Measurements from ENCODE around the gene SEMA5A. TPM values are rescaled to one million over a fixed set of nuclear protein-coding genes. Genes with fewer than 3 reads are reported as not detected.

SEMA5A gene
- polyA plus RNA-seq, 1 donor from 2014 or later, result 3.2 TPM

GRCh38 chr5:9374025-9374424 is 171.8 kb downstream of the SEMA5A start:
- Histone ChIP-seq H3K4me3 (ENCODE audit: low read length) (no peak overlapping the region), H3K79me2 (replicated peaks; ENCODE audit: insufficient read depth, low read length) (no peaks in the 10 kb centered on the region), H2AFZ (ENCODE audit: low read depth, low read length) (no peak overlapping the region), H4K20me1 (ENCODE audit: insufficient read depth) (no peaks in the 10 kb centered on the region), H3K9me3 (ENCODE audit: low read length) (no peaks in the 10 kb centered on the region), H3K9ac (ENCODE audit: low read length) (no peak overlapping the region), H3K4me2 (ENCODE audit: low read length) (no peak overlapping the region), H3K36me3 (ENCODE audit: insufficient read depth, low read length) (no peaks in the 10 kb centered on the region), H3F3A (ENCODE audit: insufficient read depth, low read length, poor library complexity, severe bottlenecking) (no peaks in the 10 kb centered on the region), H3K27me3 (ENCODE audit: insufficient read depth, low read depth, low read length) (no peaks in the 10 kb centered on the region), H3K27ac (ENCODE audit: low read length) (no peak overlapping the region), H3K9me2 (ENCODE audit: insufficient read depth, low read length) (no peaks in the 10 kb centered on the region)
- TF ChIP-seq POLR2AphosphoS5 (IDR thresholded peaks at IDR 0.05) (no peak), REST (IDR thresholded peaks at IDR 0.05; ENCODE audit: borderline replicate concordance) (no peak)

GRCh38 chr5:9373571-9373970 is 172.3 kb downstream of the SEMA5A start:
- H3K4me3 ChIP-seq (ENCODE audit: low read length), result no peak overlapping the region
- TF ChIP-seq EZH2 (IDR thresholded peaks at IDR 0.05; ENCODE audit: borderline replicate concordance, insufficient read depth, low read length, poor library complexity, severe bottlenecking) (no peak), RAD21 (conservative IDR thresholded peaks at IDR 0.05) (no peak), TAF1 (IDR thresholded peaks at IDR 0.05; ENCODE audit: low read depth) (no peak), MXI1 (conservative IDR thresholded peaks at IDR 0.05; ENCODE audit: poor library complexity, severe bottlenecking) (no peak), CTCF (IDR thresholded peaks at IDR 0.05; ENCODE audit: poor library complexity, severe bottlenecking) (no peak), SMC3 (conservative IDR thresholded peaks at IDR 0.05; ENCODE audit: poor library complexity) (no peak), EP300 (conservative IDR thresholded peaks at IDR 0.05; ENCODE audit: poor library complexity, severe bottlenecking) (no peak), POLR2AphosphoS5 (IDR thresholded peaks at IDR 0.05) (no peak), REST (IDR thresholded peaks at IDR 0.05; ENCODE audit: borderline replicate concordance) (no peak)
- no peak overlapping the region for H3K4me2 ChIP-seq (ENCODE audit: low read length)
- no peaks in the 10 kb centered on the region for H3K36me3 ChIP-seq (ENCODE audit: insufficient read depth, low read length)
- H4K20me1 ChIP-seq (ENCODE audit: insufficient read depth), result no peaks in the 10 kb centered on the region
- no peak overlapping the region for H3K27ac ChIP-seq (ENCODE audit: low read length)
- no peak overlapping the region for H2AFZ ChIP-seq (ENCODE audit: low read depth, low read length)
- no peaks in the 10 kb centered on the region for H3K27me3 ChIP-seq (ENCODE audit: insufficient read depth, low read depth, low read length)
- H3K79me2 ChIP-seq (replicated peaks; ENCODE audit: insufficient read depth, low read length), result no peaks in the 10 kb centered on the region
- H3K9me2 ChIP-seq (ENCODE audit: insufficient read depth, low read length), result no peaks in the 10 kb centered on the region
- no peaks in the 10 kb centered on the region for H3K9me3 ChIP-seq (ENCODE audit: low read length)
- no peaks in the 10 kb centered on the region for H3F3A ChIP-seq (ENCODE audit: insufficient read depth, low read length, poor library complexity, severe bottlenecking)
- H3K9ac ChIP-seq (ENCODE audit: low read length), result no peak overlapping the region
